Measurements from ENCODE around the gene MFSD11. TPM values are rescaled to one million over a fixed set of nuclear protein-coding genes. Genes with fewer than 3 reads are reported as not detected.
"Not testable (repeated sequence)": the region's sequence is repeated elsewhere in the genome, so short reads cannot be mapped to it uniquely, and the experiment has no call there.

Gene MFSD11
- total and polyA plus RNA-seq, 10 donors, result 6.9 to 45.4 (median 31.7) TPM

DNA sequence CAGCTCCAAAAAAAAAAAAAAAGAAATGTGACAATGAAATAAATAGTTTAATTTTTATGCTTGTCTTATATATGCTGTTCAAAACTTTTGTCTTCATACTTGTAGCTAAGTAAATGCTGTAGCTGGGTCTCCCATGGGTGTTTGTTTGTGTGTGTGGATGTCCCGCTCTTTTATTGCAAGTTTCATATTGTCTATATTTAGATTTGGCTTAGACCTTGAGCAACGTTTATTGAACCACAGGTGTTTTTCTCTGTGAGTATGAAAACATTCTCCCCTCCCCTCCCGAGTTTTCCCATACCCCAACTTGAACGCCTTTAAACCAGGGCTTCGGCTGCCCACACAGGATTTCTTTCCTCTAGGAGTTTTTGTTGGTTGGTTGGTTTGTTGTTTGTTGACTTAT is 45.2 kb downstream of the MFSD11 start:
- TF ChIP-seq POLR2A (IDR thresholded peaks at IDR 0.05), result no peak
- Histone ChIP-seq H3K4me1 (no peaks in the 10 kb centered on the region), H3K27ac (peak overlapping the region in 2 of 8 donors; percentile 30 to 44), H3K27me3 (replicated peaks in 1 of 7) (no peaks in the 10 kb centered on the region), H3K36me3 (peaks cover 0 to 88% (median 21%) of the 10 kb centered on the region in 6 donors), H3K4me3 (no peak overlapping the region), H3K9me3 (no peaks in the 10 kb centered on the region)
- intact Hi-C loops (cut with DNase I; ENCODE audit: low total_unique reads), result no loop called here
- no peak for DNase-seq
- WGBS, 5 donors, result 60 to 78% (median 76%) methylated on average over 5 of the region's 5 CpGs

DNA sequence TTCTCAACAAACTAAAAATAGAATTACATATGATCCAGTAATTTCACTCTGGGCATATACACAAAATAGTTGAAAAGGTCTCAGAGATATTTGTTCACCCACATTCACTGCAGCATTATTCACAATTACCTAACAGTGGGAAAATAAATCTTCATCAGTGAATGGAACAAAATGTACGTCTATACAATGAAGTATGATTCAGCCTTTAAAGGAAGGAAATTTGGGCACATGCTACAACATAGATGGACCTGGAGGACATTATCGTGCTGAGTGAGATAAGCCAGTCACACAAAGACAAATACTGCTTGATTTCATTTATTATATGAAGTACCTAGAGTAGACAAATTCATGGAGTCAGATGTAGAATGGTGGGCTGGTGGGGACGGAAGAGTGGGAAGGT is 47.0 kb downstream of the MFSD11 start:
- intact Hi-C loops (cut with DNase I; ENCODE audit: low total_unique reads), result no loop called here
- no peak overlapping the region for H3K4me3 ChIP-seq
- H3K9me3 ChIP-seq, result no peaks in the 10 kb centered on the region
- no peak for DNase-seq
- no peak overlapping the region for H3K27ac ChIP-seq
- WGBS, 5 donors, result 77 to 94% (median 87%) methylated on average over 3 of the region's 3 CpGs
- H3K36me3 ChIP-seq, result peaks cover 0 to 76% (median 14%) of the 10 kb centered on the region in 6 donors
- H3K4me1 ChIP-seq, result no peaks in the 10 kb centered on the region
- H3K27me3 ChIP-seq (replicated peaks in 1 of 7), result no peaks in the 10 kb centered on the region
- TF ChIP-seq, protein P1, sequence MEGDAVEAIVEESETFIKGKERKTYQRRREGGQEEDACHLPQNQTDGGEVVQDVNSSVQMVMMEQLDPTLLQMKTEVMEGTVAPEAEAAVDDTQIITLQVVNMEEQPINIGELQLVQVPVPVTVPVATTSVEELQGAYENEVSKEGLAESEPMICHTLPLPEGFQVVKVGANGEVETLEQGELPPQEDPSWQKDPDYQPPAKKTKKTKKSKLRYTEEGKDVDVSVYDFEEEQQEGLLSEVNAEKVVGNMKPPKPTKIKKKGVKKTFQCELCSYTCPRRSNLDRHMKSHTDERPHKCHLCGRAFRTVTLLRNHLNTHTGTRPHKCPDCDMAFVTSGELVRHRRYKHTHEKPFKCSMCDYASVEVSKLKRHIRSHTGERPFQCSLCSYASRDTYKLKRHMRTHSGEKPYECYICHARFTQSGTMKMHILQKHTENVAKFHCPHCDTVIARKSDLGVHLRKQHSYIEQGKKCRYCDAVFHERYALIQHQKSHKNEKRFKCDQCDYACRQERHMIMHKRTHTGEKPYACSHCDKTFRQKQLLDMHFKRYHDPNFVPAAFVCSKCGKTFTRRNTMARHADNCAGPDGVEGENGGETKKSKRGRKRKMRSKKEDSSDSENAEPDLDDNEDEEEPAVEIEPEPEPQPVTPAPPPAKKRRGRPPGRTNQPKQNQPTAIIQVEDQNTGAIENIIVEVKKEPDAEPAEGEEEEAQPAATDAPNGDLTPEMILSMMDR (IDR thresholded peaks at IDR 0.05 in 8 of 11, conservative IDR thresholded peaks at IDR 0.05 in 3 of 11), result no peak
- no peak for TF ChIP-seq POLR2A (IDR thresholded peaks at IDR 0.05)
- no peak for TF ChIP-seq POLR2AphosphoS5 (IDR thresholded peaks at IDR 0.05)

DNA sequence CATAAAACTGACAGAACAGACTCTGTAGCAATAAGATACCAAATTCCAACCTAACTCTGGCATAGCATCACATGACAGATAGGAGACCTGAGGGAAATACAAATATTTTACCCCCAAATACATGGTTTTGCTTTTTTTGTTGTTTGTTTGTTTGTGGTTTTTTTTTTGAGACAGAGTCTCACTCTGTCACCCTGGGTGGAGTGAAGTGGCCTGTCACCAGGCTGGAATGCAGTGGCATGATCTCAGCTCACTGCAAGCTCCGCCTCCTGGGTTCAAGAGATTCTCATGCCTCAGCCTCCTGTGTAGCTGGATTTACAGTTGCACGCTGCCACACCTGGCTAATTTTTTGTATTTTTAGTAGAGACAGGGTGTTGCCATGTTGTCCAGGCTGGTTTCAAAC is 49.9 kb downstream of the MFSD11 start:
- H3K9me3 ChIP-seq; H3K4me3 ChIP-seq; H3K27me3 ChIP-seq (replicated peaks in 1 of 7); DNase-seq; intact Hi-C loops (cut with DNase I; ENCODE audit: low total_unique reads); H3K27ac ChIP-seq: not testable (repeated sequence)
- H3K4me1 ChIP-seq, result peaks cover 0 to 17% (median 13%) of the 10 kb centered on the region in 6 donors
- 88 to 97% (median 94%) methylated on average over 2 of the region's 2 CpGs for WGBS, 5 donors
- H3K36me3 ChIP-seq, result peaks cover 0 to 46% (median 2%) of the 10 kb centered on the region in 6 donors

DNA sequence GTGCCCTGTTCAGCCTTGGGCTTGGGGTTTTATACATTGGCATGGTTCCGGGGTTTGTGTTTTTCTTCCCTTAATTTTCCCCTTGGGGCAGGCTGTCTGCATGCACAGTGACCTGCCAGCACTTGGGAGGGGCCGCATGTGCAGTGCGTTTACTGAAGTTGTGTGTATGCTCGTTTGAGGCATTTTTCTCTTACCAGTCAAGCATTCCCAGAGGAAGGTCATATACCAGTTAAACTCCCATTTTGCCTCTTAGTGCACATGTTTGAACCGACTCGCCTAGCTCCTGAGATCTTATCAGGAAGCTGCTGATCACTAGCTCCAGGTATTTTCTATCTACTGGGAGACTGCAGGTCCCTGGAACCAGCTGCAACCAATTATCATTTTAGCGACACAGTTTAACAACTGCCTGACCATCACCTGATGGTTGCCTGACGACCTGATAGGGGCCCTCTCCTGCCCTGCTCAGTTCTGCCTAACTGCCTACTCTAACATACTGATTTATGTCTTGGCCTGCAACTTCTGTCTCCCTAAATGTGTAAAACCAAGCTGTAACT is 51.4 kb downstream of the MFSD11 start:
- no peak overlapping the region for H3K4me3 ChIP-seq
- DNase-seq, result no peak
- WGBS, 5 donors, result 84 to 90% (median 88%) methylated on average over 8 of the region's 8 CpGs
- no peaks in the 10 kb centered on the region for H3K9me3 ChIP-seq
- H3K27ac ChIP-seq, result no peak overlapping the region
- H3K4me1 ChIP-seq, result peaks cover 0 to 17% (median 13%) of the 10 kb centered on the region in 6 donors
- intact Hi-C loops (cut with DNase I; ENCODE audit: low total_unique reads), result no loop called here
- no peak for TF ChIP-seq POLR2AphosphoS5 (IDR thresholded peaks at IDR 0.05)
- TF ChIP-seq, protein P1 (IDR thresholded peaks at IDR 0.05 in 8 of 11, conservative IDR thresholded peaks at IDR 0.05 in 3 of 11), result no peak
- TF ChIP-seq POLR2A (IDR thresholded peaks at IDR 0.05), result no peak
- H3K27me3 ChIP-seq (replicated peaks in 1 of 7), result no peaks in the 10 kb centered on the region
- peaks cover 0 to 32% (median 2%) of the 10 kb centered on the region in 6 donors for H3K36me3 ChIP-seq

DNA sequence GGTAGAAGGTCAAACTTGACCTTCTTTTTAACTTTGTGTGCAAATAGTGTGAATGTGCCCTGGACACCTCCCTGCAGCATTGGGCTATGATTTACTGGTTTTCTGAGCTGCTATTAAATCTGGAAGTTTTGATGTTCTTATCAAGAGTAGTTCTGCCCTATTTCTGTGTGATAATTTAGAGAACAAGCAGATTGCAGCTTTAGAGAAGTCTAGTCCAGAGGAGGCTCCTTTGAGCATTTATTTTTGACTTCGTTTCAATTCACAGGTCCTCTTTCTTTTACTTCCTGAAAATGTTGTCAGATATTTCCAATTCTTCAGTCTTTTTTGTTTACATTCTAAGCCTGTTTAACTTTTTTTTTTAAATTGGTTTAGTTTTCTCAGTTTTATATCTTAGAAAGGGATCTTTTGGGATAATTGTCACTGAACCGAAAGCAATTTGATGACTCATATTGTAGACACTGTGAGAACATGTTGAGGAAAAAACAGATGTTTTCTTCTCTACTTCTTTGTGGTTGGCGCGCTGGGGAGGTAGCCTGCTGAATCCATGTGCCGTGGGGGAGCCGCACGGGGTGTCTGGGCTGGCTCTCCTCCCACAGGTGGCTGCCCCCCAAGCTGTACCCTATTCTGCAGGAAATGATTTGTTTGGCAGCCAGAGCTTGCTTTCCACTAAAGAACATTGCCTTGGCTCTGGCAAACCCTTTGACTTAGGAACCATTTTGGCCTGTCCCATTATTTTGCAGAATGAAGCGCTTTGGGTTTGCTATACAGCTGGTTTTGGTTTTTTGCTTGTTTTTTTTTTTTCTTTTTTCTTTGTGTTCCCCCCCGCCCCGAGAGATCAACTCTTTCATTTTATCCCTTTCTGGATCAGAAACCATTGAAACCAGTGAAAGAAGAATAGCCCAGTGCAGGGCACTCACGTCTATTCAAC is 53.4 kb downstream of the MFSD11 start:
- Histone ChIP-seq H3K9me3 (no peaks in the 10 kb centered on the region), H3K36me3 (peaks cover 0 to 12% (median 0%) of the 10 kb centered on the region in 6 donors), H3K27me3 (replicated peaks in 1 of 7) (no peaks in the 10 kb centered on the region), H3K4me3 (no peak overlapping the region), H3K4me1 (peaks cover 0 to 17% (median 13%) of the 10 kb centered on the region in 6 donors), H3K27ac (peak overlapping the region in 6 of 8 donors; percentile 16 to 47 (median 30))
- WGBS, 5 donors, result 38 to 44% (median 40%) methylated on average over 11 of the region's 11 CpGs
- peak; percentile 59 for DNase-seq
- TF ChIP-seq, protein P1 (IDR thresholded peaks at IDR 0.05 in 8 of 11, conservative IDR thresholded peaks at IDR 0.05 in 3 of 11), result no peak
- peak in 2 of 3 donors; percentile 36 to 52 for TF ChIP-seq POLR2AphosphoS5 (IDR thresholded peaks at IDR 0.05)
- intact Hi-C loops (cut with DNase I; ENCODE audit: low total_unique reads), result no loop called here

All from spleen (tissue), 11 donors.